Osteoblast (primary cell): ENCODE results near the gene DRC3. TPM values are rescaled to one million over a fixed set of nuclear protein-coding genes. Genes with fewer than 3 reads are reported as not detected.

ENCODE experiments used
- DNase-seq: peaks from one replicate; pipeline ENCODE4 v3.0.0; 2011; ENCODE audit warnings: low spot score, mixed read lengths; ENCODE audit not compliant: insufficient read length; ENCODE audit errors: missing footprints
- H2AFZ ChIP-seq: 2 replicates; pipeline ENCODE4 v1.6.0; 2011; ENCODE audit warnings: mild to moderate bottlenecking, low read length
- H3K27ac ChIP-seq: 2 replicates; pipeline ENCODE4 v1.5.1; 2011; ENCODE audit warnings: mild to moderate bottlenecking, low read depth, low read length, moderate library complexity
- H3K27me3 ChIP-seq: 2 replicates; pipeline ENCODE4 v1.6.0; 2012; ENCODE audit warnings: mild to moderate bottlenecking, control low read depth, inconsistent platforms, low read length, moderate library complexity; ENCODE audit not compliant: insufficient read depth
- H3K36me3 ChIP-seq: 2 replicates; pipeline ENCODE4 v1.5.1; 2011; ENCODE audit warnings: mild to moderate bottlenecking, low read length, control low read depth, moderate library complexity; ENCODE audit not compliant: insufficient read depth
- H3K4me1 ChIP-seq: 2 replicates; pipeline ENCODE4 v1.5.1; 2011; ENCODE audit warnings: mild to moderate bottlenecking, low read length, control low read depth, moderate library complexity; ENCODE audit not compliant: insufficient read depth
- H3K4me2 ChIP-seq: 2 replicates; pipeline ENCODE4 v1.6.0; 2011; ENCODE audit warnings: mild to moderate bottlenecking, low read length; ENCODE audit not compliant: insufficient read depth
- H3K4me3 ChIP-seq: fragments of 200-600 bp; sonication (generic); 3 replicates; pipeline ENCODE4 v1.5.1; 2012; ENCODE audit warnings: mild to moderate bottlenecking, low read length, inconsistent platforms; ENCODE audit not compliant: insufficient read depth
- H3K79me2 ChIP-seq: 2 replicates; pipeline ENCODE4 v1.6.0; 2012; ENCODE audit warnings: mild to moderate bottlenecking, low read length, control low read depth, inconsistent platforms; ENCODE audit not compliant: insufficient read depth
- H3K9me3 ChIP-seq: 2 replicates; pipeline ENCODE4 v1.5.1; 2011; ENCODE audit warnings: low read depth, low read length, control low read depth
- H4K20me1 ChIP-seq: 2 replicates; pipeline ENCODE4 v1.6.0; 2012; ENCODE audit warnings: mild to moderate bottlenecking, low read length, control low read depth; ENCODE audit not compliant: insufficient read depth
- CTCF ChIP-seq: IDR thresholded peaks from 2 replicates; pipeline ENCODE4 v1.5.1; 2011; ENCODE audit warnings: mild to moderate bottlenecking, low read depth, low read length, moderate library complexity; ENCODE audit errors: extremely low read depth
- total RNA-seq: library from RNA; depleted of rRNA; stranded (reverse); fragments of >200 nt; gene quantifications from 2 replicates; pipeline ENCODE4 v1.2.3, GENCODE V29; 2012

DRC3 gene
- total RNA-seq, 1 donor = 2.9 TPM

GRCh38 chr17:17934806-17935205 is 37.9 kb upstream of the DRC3 start:
- H2AFZ ChIP-seq = no peak overlapping the region
- H4K20me1 ChIP-seq = peaks cover 27% of the 10 kb centered on the region
- no peak overlapping the region for H3K4me3 ChIP-seq
- peaks cover 72% of the 10 kb centered on the region for H3K79me2 ChIP-seq
- no peaks in the 10 kb centered on the region for H3K9me3 ChIP-seq
- no peak overlapping the region for H3K4me2 ChIP-seq
- no peak overlapping the region for H3K27ac ChIP-seq
- no peaks in the 10 kb centered on the region for H3K36me3 ChIP-seq
- DNase-seq = no peak
- no peaks in the 10 kb centered on the region for H3K27me3 ChIP-seq
- no peak for TF ChIP-seq CTCF
- H3K4me1 ChIP-seq = peaks cover 79% of the 10 kb centered on the region

- Histone ChIP-seq H3K79me2 (peaks cover 72% of the 10 kb centered on the region), H3K4me1 (peaks cover 79% of the 10 kb centered on the region)
Observed at GRCh38 chr17:17935321-17936271, 37.1 kb upstream of the DRC3 start.

DNA sequence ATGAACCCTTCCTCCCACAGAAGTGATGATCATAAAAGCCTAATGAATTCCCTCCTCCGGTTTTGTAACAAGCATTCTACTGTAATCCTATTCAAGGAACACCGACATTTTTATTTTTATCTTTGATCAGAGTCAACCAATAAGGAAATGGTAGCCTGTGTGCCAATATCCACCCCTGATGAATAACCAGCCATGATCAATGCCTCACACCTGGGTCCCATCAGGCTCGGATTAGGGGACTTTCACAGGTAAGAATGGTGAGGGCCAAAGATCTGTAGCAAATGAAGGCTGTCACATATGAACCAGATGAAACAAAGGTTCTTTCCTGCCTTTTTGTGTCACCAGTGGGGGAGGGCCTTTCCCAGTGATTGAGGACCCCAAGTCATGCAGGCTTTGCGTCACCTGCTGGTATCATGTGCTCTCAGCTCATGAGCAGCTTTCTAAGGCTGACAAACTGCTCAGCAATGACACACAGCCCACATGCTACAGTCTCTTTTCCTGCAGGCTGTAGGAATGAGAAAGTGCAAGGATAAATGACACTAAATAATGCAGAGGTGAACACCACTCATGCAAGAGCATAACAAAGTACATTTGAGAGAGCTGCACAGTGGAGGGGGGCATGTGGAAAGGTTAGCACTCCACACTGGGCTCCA is 35.3 kb upstream of the DRC3 start:
- no peak for DNase-seq
- Histone ChIP-seq H3K4me3 (no peak overlapping the region), H3K36me3 (no peaks in the 10 kb centered on the region), H3K27ac (peak overlapping the region; percentile 52), H3K4me2 (peak overlapping the region; percentile 9), H3K9me3 (no peaks in the 10 kb centered on the region), H2AFZ (no peak overlapping the region), H3K4me1 (peaks cover 80% of the 10 kb centered on the region), H4K20me1 (peaks cover 27% of the 10 kb centered on the region), H3K79me2 (peaks cover 73% of the 10 kb centered on the region), H3K27me3 (no peaks in the 10 kb centered on the region)
- no peak for TF ChIP-seq CTCF

More at GRCh38 chr17:17935321-17936271, 37.1 kb upstream of the DRC3 start:
- no peak for TF ChIP-seq CTCF
- Histone ChIP-seq H2AFZ (peak overlapping the region; percentile 9), H3K36me3 (no peaks in the 10 kb centered on the region), H4K20me1 (peaks cover 27% of the 10 kb centered on the region), H3K4me3 (peak overlapping the region; percentile 31), H3K27me3 (no peaks in the 10 kb centered on the region), H3K9me3 (no peaks in the 10 kb centered on the region), H3K4me2 (peak overlapping the region; percentile 72), H3K27ac (peak overlapping the region; percentile 89)
- peak; percentile 94 for DNase-seq

DNA sequence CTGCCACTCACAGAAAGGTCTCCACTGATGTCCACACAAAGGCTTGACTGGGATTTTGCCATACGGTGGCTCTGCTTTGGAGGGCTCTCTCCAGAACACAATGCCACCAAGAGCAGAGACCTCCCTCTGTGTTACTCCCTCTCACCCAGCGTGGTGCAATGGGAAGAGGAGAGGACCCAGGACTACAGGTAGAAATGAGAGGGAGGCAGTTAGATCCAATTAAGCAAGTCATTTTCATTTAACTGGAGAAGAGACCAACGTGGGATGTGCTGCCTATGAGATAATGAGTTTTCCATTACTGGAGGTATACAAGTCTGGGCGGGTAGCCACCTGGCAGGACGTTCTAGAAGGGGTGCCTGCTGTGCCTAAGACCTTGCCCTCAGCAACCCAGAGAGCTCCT is 34.7 kb upstream of the DRC3 start:
- Histone ChIP-seq H3K9me3 (no peaks in the 10 kb centered on the region), H3K27me3 (no peaks in the 10 kb centered on the region), H3K4me1 (peaks cover 82% of the 10 kb centered on the region), H2AFZ (no peak overlapping the region), H3K36me3 (no peaks in the 10 kb centered on the region), H3K27ac (peak overlapping the region; percentile 52), H3K79me2 (peaks cover 72% of the 10 kb centered on the region), H3K4me2 (no peak overlapping the region), H4K20me1 (peaks cover 27% of the 10 kb centered on the region), H3K4me3 (no peak overlapping the region)
- TF ChIP-seq CTCF = no peak
- DNase-seq = no peak
